ENCODE measurements around the gene PCLO.

- TF ChIP-seq, protein P1, sequence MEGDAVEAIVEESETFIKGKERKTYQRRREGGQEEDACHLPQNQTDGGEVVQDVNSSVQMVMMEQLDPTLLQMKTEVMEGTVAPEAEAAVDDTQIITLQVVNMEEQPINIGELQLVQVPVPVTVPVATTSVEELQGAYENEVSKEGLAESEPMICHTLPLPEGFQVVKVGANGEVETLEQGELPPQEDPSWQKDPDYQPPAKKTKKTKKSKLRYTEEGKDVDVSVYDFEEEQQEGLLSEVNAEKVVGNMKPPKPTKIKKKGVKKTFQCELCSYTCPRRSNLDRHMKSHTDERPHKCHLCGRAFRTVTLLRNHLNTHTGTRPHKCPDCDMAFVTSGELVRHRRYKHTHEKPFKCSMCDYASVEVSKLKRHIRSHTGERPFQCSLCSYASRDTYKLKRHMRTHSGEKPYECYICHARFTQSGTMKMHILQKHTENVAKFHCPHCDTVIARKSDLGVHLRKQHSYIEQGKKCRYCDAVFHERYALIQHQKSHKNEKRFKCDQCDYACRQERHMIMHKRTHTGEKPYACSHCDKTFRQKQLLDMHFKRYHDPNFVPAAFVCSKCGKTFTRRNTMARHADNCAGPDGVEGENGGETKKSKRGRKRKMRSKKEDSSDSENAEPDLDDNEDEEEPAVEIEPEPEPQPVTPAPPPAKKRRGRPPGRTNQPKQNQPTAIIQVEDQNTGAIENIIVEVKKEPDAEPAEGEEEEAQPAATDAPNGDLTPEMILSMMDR (IDR thresholded peaks at IDR 0.05) = no peak
- no peak for TF ChIP-seq POLR2A (IDR thresholded peaks at IDR 0.05)
These were observed 182.4 kb downstream of the PCLO start for GRCh38 chr7:82980130-82980788.

All from body of pancreas (tissue), 4 donors.